Smooth muscle cell (in vitro differentiated cells): ENCODE measurements around the gene CKMT1A. TPM values are rescaled to one million over a fixed set of nuclear protein-coding genes. Genes with fewer than 3 reads are reported as not detected.
"Not testable (repeated sequence)": the region's sequence is repeated elsewhere in the genome, so short reads cannot be mapped to it uniquely, and the experiment has no call there.

ENCODE experiments used
- DNase-seq: peaks from one replicate; lab custom pipeline; 2025; ENCODE audit not compliant: unreplicated experiment; lab: John Stamatoyannopoulos, UW
- H2AFZ ChIP-seq: fragments of 200-600 bp; sonication (generic); 2 replicates; pipeline ENCODE4 v1.6.0; 2016; ENCODE audit warnings: antibody characterized with exemption, low read depth, mild to moderate bottlenecking
- H3F3A ChIP-seq: fragments of 200-600 bp; sonication (generic); 2 replicates; pipeline ENCODE4 v1.6.0; 2017; ENCODE audit warnings: antibody characterized with exemption, low read depth
- H3K27ac ChIP-seq: fragments of 200-600 bp; sonication (generic); 2 replicates; pipeline ENCODE4 v1.5.1; 2016; ENCODE audit warnings: low read depth, mild to moderate bottlenecking
- H3K27me3 ChIP-seq: fragments of 200-600 bp; sonication (generic); 2 replicates; pipeline ENCODE4 v1.6.1; 2016; ENCODE audit warnings: low read depth, mild to moderate bottlenecking
- H3K36me3 ChIP-seq: fragments of 200-600 bp; sonication (generic); 2 replicates; pipeline ENCODE4 v1.5.1; 2016; ENCODE audit warnings: low read depth
- H3K4me1 ChIP-seq: fragments of 200-600 bp; sonication (generic); 2 replicates; pipeline ENCODE4 v1.5.1; 2016; ENCODE audit warnings: low read depth
- H3K4me2 ChIP-seq: fragments of 200-600 bp; sonication (generic); 2 replicates; pipeline ENCODE4 v1.6.0; 2016; ENCODE audit warnings: mild to moderate bottlenecking
- H3K4me3 ChIP-seq: fragments of 200-600 bp; sonication (generic); 2 replicates; pipeline ENCODE4 v1.5.1; 2016; ENCODE audit warnings: mild to moderate bottlenecking
- H3K79me2 ChIP-seq: fragments of 200-600 bp; sonication (generic); 2 replicates; pipeline ENCODE4 v1.6.0; 2016; ENCODE audit warnings: low read depth, mild to moderate bottlenecking
- H3K9ac ChIP-seq: fragments of 200-600 bp; sonication (generic); 2 replicates; pipeline ENCODE4 v1.6.0; 2016; ENCODE audit warnings: low read depth
- H3K9me3 ChIP-seq: fragments of 200-600 bp; sonication (generic); replicated peaks from 2 replicates; pipeline ENCODE4 v1.5.1; 2016; ENCODE audit warnings: low read depth
- H4K20me1 ChIP-seq: fragments of 200-600 bp; sonication (generic); 2 replicates; pipeline ENCODE4 v1.6.0; 2016; ENCODE audit warnings: low read depth
- WGBS: methylation state at CpG from one replicate; pipeline ENCODE4 v1.1.7; 2016; ENCODE audit warnings: low lambda C conversion rate; 5-methylcytosine and 5-hydroxymethylcytosine counted together
- polyA plus RNA-seq: library from polyadenylated mRNA; unstranded; fragments of >200 nt; fragmentation: Nextera tagmentation; extraction: Ambion mirVana; gene quantifications from 2 replicates; pipeline ENCODE4 v1.2.1, GENCODE V29; 2016
- total RNA-seq: library from RNA; depleted of rRNA; stranded (reverse); fragments of >200 nt; gene quantifications from 2 replicates; pipeline ENCODE4 v1.2.3, GENCODE V29; 2014
- TF ChIP-seq, protein P1 (sequence below): fragments of 200-600 bp; sonication (generic); IDR thresholded peaks from 2 replicates; pipeline ENCODE4 v1.5.1; 2017; ENCODE audit warnings: borderline replicate concordance, mild to moderate bottlenecking, antibody characterized with exemption; ENCODE audit not compliant: insufficient read depth, poor library complexity, severe bottlenecking

The CKMT1A gene
- total and polyA plus RNA-seq, 2 experiments from 2014 or later: 0.40 TPM; not detected in 1

DNA sequence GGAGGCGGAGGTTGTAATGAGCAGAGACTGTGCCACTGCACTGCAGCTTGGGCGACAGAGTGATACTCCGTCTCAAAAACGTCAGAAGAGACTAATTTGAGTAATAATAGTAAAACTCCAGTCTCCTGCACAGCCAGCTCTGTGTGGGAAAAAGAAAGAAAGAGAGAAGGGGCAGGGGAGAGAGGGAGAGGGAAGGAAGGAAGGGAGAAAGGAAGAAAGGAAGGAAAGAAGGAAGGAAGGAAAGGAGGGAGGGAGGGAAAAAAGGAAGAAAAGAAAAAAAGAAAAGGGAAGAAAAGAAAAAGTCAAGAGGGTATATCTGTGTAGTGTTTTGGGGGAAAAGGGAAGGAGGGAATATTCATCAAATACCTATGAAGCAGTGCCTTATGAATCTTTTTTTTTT lies 29.5 kb downstream of the CKMT1A start:
- DNase-seq: no peak
- WGBS: 84% methylated on average over 4 of the region's 4 CpGs
- no peaks in the 10 kb centered on the region for H3K27me3 ChIP-seq
- H3K9me3 ChIP-seq: no peaks in the 10 kb centered on the region
- H2AFZ ChIP-seq: no peak overlapping the region
- H3K79me2 ChIP-seq: no peaks in the 10 kb centered on the region
- H3K4me1 ChIP-seq: no peaks in the 10 kb centered on the region
- no peaks in the 10 kb centered on the region for H3F3A ChIP-seq
- H3K4me2 ChIP-seq: no peak overlapping the region
- H3K36me3 ChIP-seq: no peaks in the 10 kb centered on the region
- no peak overlapping the region for H3K9ac ChIP-seq
- H4K20me1 ChIP-seq: no peaks in the 10 kb centered on the region
- no peak overlapping the region for H3K27ac ChIP-seq
- H3K4me3 ChIP-seq: no peak overlapping the region
- TF ChIP-seq, protein P1, sequence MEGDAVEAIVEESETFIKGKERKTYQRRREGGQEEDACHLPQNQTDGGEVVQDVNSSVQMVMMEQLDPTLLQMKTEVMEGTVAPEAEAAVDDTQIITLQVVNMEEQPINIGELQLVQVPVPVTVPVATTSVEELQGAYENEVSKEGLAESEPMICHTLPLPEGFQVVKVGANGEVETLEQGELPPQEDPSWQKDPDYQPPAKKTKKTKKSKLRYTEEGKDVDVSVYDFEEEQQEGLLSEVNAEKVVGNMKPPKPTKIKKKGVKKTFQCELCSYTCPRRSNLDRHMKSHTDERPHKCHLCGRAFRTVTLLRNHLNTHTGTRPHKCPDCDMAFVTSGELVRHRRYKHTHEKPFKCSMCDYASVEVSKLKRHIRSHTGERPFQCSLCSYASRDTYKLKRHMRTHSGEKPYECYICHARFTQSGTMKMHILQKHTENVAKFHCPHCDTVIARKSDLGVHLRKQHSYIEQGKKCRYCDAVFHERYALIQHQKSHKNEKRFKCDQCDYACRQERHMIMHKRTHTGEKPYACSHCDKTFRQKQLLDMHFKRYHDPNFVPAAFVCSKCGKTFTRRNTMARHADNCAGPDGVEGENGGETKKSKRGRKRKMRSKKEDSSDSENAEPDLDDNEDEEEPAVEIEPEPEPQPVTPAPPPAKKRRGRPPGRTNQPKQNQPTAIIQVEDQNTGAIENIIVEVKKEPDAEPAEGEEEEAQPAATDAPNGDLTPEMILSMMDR: no peak

DNA sequence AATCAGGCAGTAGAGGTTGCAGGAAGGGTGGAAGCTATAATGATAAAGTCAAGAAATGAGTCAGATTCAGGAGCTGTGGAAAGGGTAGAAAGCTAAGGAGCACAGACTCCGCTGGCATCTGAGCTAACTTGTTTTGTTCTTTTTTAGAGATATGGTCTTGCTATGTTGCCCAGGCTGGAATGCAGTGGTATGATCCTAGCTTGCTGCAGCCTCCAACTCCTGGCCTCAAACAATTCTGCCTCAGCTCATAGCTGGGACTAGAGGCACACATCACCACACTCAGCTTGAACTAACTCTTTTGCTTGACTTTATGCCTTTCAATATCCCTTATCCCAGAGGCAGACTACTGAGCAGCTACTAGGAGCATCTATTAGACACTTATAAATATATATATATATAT lies 32.6 kb downstream of the CKMT1A start:
- H2AFZ ChIP-seq, H4K20me1 ChIP-seq, H3K27me3 ChIP-seq, H3K36me3 ChIP-seq, H3K4me1 ChIP-seq, H3K79me2 ChIP-seq, H3K9me3 ChIP-seq, H3K27ac ChIP-seq, DNase-seq, H3F3A ChIP-seq, H3K4me2 ChIP-seq, H3K4me3 ChIP-seq, H3K9ac ChIP-seq: not testable (repeated sequence)
- WGBS: 100% methylated on average over 1 of the region's 1 CpG

DNA sequence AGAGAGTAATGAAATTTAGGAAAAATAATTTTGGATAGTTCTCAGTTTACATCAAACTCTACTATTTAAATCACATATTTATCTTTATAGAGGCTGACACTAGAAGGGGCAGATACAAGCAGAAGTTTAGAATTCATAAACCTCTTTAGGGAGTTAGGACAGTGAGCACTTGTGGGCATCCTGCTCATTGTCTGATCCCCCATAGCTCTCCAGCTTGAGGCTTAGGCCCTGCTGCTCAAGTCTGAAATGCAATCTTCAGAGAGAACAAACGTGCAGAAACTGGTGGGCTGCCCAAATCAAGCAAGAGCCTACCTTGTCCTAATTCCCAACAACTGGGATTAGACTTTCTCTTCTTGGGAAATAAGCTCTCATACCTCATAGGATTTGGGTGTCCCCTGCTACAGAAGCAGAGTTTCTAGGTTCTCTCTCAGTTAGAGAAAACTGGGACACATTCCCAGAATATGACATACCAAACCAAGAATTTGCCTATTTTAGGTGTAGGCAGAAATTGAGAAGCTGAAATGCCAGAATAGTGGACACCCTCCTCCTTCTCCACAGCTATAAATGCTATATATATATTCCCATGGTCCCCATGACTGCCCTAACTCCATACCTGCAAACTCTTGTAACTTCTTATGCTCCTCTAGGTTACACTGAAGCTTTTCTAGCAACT lies 34.5 kb downstream of the CKMT1A start:
- H3K4me1 ChIP-seq, H3K27ac ChIP-seq, H3K9me3 ChIP-seq, H3K9ac ChIP-seq, H3F3A ChIP-seq, H3K4me2 ChIP-seq, H3K4me3 ChIP-seq, H2AFZ ChIP-seq, DNase-seq, H3K36me3 ChIP-seq, H3K79me2 ChIP-seq, H3K27me3 ChIP-seq, H4K20me1 ChIP-seq: not testable (repeated sequence)
- 50% methylated on average over 1 of the region's 1 CpG for WGBS

DNA sequence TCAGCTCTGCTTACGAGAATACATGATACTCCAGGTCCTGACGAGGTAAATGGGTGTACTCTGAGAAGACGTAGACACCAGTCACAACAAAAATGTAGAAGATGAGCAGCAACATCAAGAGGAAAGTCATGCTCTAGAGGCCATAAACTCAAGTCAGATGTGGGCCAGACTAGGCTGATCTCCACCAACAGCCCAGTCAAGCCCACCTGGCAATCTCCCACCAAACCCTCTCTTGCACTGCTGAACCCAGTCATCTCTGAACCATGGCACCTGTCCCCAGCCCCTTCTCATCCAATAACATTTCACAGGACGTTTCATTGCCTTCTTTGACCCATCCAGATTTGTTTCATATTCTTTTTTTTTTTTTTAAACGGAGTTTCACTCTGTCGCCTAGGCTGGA lies 41.8 kb downstream of the CKMT1A start:
- Histone ChIP-seq H3K9me3 (no peaks in the 10 kb centered on the region), H3K27ac (no peak overlapping the region), H3K27me3 (no peaks in the 10 kb centered on the region), H2AFZ (no peak overlapping the region), H3K9ac (no peak overlapping the region), H3K4me1 (no peaks in the 10 kb centered on the region), H3K36me3 (no peaks in the 10 kb centered on the region), H4K20me1 (no peaks in the 10 kb centered on the region), H3K4me2 (no peak overlapping the region), H3K4me3 (no peak overlapping the region), H3F3A (no peaks in the 10 kb centered on the region), H3K79me2 (no peaks in the 10 kb centered on the region)
- TF ChIP-seq, protein P1: no peak
- DNase-seq: no peak
- 83% methylated on average over 6 of the region's 6 CpGs for WGBS

DNA sequence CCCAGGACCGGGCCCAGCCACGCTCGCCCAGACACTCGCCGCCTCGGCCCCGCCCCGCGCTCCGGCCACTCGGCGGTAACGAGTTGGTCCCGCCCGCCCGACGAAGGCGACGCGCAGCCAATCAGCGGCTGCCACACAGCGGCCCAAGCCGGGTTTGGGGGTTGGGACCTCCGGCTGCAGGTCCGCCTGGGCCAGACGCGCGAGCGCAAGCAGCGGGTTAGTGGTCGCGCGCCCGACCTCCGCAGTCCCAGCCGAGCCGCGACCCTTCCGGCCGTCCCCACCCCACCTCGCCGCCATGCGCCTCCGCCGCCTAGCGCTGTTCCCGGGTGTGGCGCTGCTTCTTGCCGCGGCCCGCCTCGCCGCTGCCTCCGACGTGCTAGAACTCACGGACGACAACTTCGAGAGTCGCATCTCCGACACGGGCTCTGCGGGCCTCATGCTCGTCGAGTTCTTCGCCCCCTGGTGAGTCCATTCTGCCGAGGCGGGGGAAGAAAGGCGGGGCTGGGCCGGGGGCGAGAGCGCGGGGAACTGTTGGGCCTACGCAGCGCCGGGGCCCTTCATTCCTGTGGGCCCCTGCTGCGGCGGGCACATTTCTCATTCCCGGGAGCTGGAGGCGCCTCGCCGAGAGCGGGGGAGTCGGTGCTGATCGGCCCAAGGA lies 52.7 kb downstream of the CKMT1A start, which contains the start of gene PDIA3:
Gene PDIA3 (plus strand): TSS at position 194 of the 658 bp plus-strand sequence. CDS start 102 bp downstream, at position 296.
- Histone ChIP-seq H3K4me2 (peak within 1 kb of the TSS; percentile 98), H3K4me1 (peaks cover 16% of the 10 kb centered on the region), H3K27ac (peak within 1 kb of the TSS; percentile 95), H3K4me3 (peak within 1 kb of the TSS; percentile 93), H2AFZ (peak within 1 kb of the TSS; percentile 84), H3K79me2 (peaks cover 50% of the 10 kb centered on the region), H4K20me1 (peaks cover 46% of the 10 kb centered on the region), H3K9ac (peak within 1 kb of the TSS; percentile 97)
- WGBS: 2% methylated on average over 64 of the region's 84 CpGs
- peak; percentile 63 for DNase-seq
- not testable (repeated sequence) for H3K36me3 ChIP-seq, H3F3A ChIP-seq, H3K9me3 ChIP-seq, H3K27me3 ChIP-seq

DNA sequence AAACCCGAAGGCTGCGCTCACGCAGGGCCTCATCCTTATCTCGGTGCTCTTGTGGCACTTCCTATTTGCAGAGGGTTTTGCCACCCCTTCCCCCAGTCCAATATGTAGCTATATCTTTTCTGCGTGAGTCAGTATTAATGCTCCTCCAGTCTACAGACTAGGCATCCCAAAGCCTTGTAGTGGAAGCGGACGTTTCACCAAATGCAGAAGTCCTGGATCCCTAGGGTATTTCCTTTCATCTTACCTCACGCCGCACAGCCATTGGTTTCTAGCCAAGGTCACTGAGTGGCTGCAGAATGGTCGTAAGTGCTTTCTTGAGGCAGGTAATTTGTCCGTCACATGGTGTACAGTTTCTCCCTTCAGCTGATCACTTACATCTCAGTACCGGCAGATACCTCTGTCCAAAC lies 53.2 kb downstream of the CKMT1A start:
- DNase-seq: not testable (repeated sequence)

More for the DNA sequence above, 53.2 kb downstream of the CKMT1A start:
- H3K9ac ChIP-seq: peak overlapping the region; percentile 97
- peaks cover 21% of the 10 kb centered on the region for H3K4me1 ChIP-seq
- H3F3A ChIP-seq, H3K36me3 ChIP-seq, H3K27me3 ChIP-seq, H2AFZ ChIP-seq, H3K9me3 ChIP-seq: not testable (repeated sequence)
- peak overlapping the region; percentile 98 for H3K4me2 ChIP-seq
- peaks cover 51% of the 10 kb centered on the region for H4K20me1 ChIP-seq
- H3K27ac ChIP-seq: peak overlapping the region; percentile 95
- H3K79me2 ChIP-seq: peaks cover 55% of the 10 kb centered on the region
- 3% methylated on average over 12 of the region's 12 CpGs for WGBS
- H3K4me3 ChIP-seq: peak overlapping the region; percentile 93
